Activated B cell treated with CpG ODN at 0.5 μM for 24 hours (primary cell): Measurements from ENCODE around the gene MRPS34. TPM values are rescaled to one million over a fixed set of nuclear protein-coding genes. Genes with fewer than 3 reads are reported as not detected.

Experiments
- ATAC-seq: fragments of 200-7000 bp; cut with Tn5 transposase; one replicate; pipeline ENCODE4 v1.10.0; 2021; ENCODE audit warnings: low read depth, mild to moderate bottlenecking, moderate library complexity
- CTCF ChIA-PET: fragments of 350-600 bp; sonication (Branson Sonifier 250); formaldehyde crosslinking; loops from one replicate; lab custom pipeline; 2021; ENCODE audit warnings: antibody characterized with exemption; lab: Charles Lee
- POLR2A ChIA-PET: fragments of 350-600 bp; sonication (Branson Sonifier 250); formaldehyde crosslinking; loops from one replicate; lab custom pipeline; 2021; ENCODE audit warnings: antibody characterized with exemption; lab: Charles Lee
- DNase-seq: peaks from one replicate; pipeline ENCODE4 v3.0.0; 2022
- H3K27ac Mint-ChIP-seq: one replicate; pipeline ENCODE4 v1.8.0; 2020; ENCODE audit warnings: mixed read lengths
- H3K27me3 Mint-ChIP-seq: one replicate; pipeline ENCODE4 v1.8.0; 2021; ENCODE audit warnings: mixed read lengths
- H3K36me3 Mint-ChIP-seq: one replicate; pipeline ENCODE4 v1.8.0; 2021; ENCODE audit warnings: low read depth, mixed read lengths
- H3K4me1 Mint-ChIP-seq: one replicate; pipeline ENCODE4 v1.8.0; 2021; ENCODE audit warnings: mixed read lengths
- H3K4me3 Mint-ChIP-seq: one replicate; pipeline ENCODE4 v1.8.0; 2020; ENCODE audit warnings: mild to moderate bottlenecking, mixed read lengths
- H3K9me3 Mint-ChIP-seq: one replicate; pipeline ENCODE4 v1.8.0; 2020; ENCODE audit warnings: mixed read lengths
- CTCF ChIP-seq: fragments of 200-600 bp; IDR thresholded peaks from one replicate; pipeline ENCODE4 v1.8.0; 2022; ENCODE audit warnings: antibody characterized with exemption, mild to moderate bottlenecking
- intact Hi-C: fragments of 100-400 bp; cut with micrococcal nuclease; formaldehyde crosslinking; loops from one replicate; pipeline ENCODE4 v1.15.1; 2024
- total RNA-seq: library from RNA; stranded (reverse); gene quantifications from 2 replicates; pipeline ENCODE4 v1.2.3, GENCODE V29; 2022

The MRPS34 gene
- total RNA-seq, 1 donor from 2014 or later, result 60.9 TPM

GRCh38 chr16:1785846-1786170 is 12.9 kb upstream of the MRPS34 start:
- TF ChIP-seq CTCF, result no peak
- no peaks in the 10 kb centered on the region for H3K27me3 Mint-ChIP-seq
- DNase-seq (no peak), ATAC-seq (no peak)
- H3K36me3 Mint-ChIP-seq, result peaks cover 23% of the 10 kb centered on the region
- H3K9me3 Mint-ChIP-seq, result no peaks in the 10 kb centered on the region
- no peak overlapping the region for H3K27ac Mint-ChIP-seq
- CTCF ChIA-PET, result no interaction called here
- peaks cover 24% of the 10 kb centered on the region for H3K4me1 Mint-ChIP-seq
- H3K4me3 Mint-ChIP-seq, result no peak overlapping the region
- POLR2A ChIA-PET, result interaction anchor here (0.6 kb wide), 1 partner anchor 50 kb away, joined by 4 read pairs; no protein-coding TSS in a partner anchor
- intact Hi-C loops, result no loop called here

GRCh38 chr16:1784977-1785845 is 12.3 kb upstream of the MRPS34 start:
- DNase-seq (no peak), ATAC-seq (no peak)
- ChIA-PET CTCF (no interaction called here), POLR2A (no interaction called here)
- no peak overlapping the region for H3K27ac Mint-ChIP-seq
- no peaks in the 10 kb centered on the region for H3K27me3 Mint-ChIP-seq
- peaks cover 24% of the 10 kb centered on the region for H3K4me1 Mint-ChIP-seq
- H3K4me3 Mint-ChIP-seq, result peak overlapping the region; percentile 24
- peaks cover 23% of the 10 kb centered on the region for H3K36me3 Mint-ChIP-seq
- no peak for TF ChIP-seq CTCF
- intact Hi-C loops, result loop anchor here (5.0 kb wide), 1 partner anchor 187 kb away; the partner anchor contains the start of gene TBL3
- H3K9me3 Mint-ChIP-seq, result no peaks in the 10 kb centered on the region

GRCh38 chr16:1782408-1783264 is 9.7 kb upstream of the MRPS34 start, which contains the start of the genes NUBP2 and SPSB3:
NUBP2 (plus strand) TSS chr16:1782960; CDS start chr16:1783021, 61 bp downstream.
SPSB3 (minus strand) TSS chr16:1782571; CDS start chr16:1781483, 1,088 bp downstream.
- intact Hi-C loops, result loop anchor here (1.0 to 5.0 kb wide), 10 partner anchors 9 to 970 kb away; partner anchors contain the start of genes HAGH, MAPK8IP3, MRPS34 and MSRB1
- Mint-ChIP-seq H3K36me3 (peaks cover 14% of the 10 kb centered on the region), H3K27ac (peak within 1 kb of the TSS; percentile 87), H3K4me3 (peak within 1 kb of the TSS; percentile 89), H3K9me3 (no peaks in the 10 kb centered on the region), H3K4me1 (peaks cover 24% of the 10 kb centered on the region), H3K27me3 (no peaks in the 10 kb centered on the region)
- ATAC-seq (peak; percentile 88), DNase-seq (peak; percentile 91)
- ChIA-PET CTCF (interaction anchor here (0.6 to 2.1 kb wide), 6 partner anchors 10 to 419 kb away, joined by 3 to 15 read pairs (median 6); partner anchors contain the start of genes EME2, FAHD1, HAGH and MAPK8IP3), POLR2A (interaction anchor here (0.5 to 3.7 kb wide), 20 partner anchors 9 to 1380 kb away, joined by 3 to 88 read pairs (median 4); partner anchors contain the start of genes EME2, FAHD1, HAGH and JPT2)
- no peak for TF ChIP-seq CTCF

- ChIA-PET POLR2A (interaction anchor here (0.8 to 3.7 kb wide), 14 partner anchors 9 to 1092 kb away, joined by 3 to 88 read pairs (median 8); partner anchors contain the start of genes EME2, FAHD1, HAGH and JPT2), CTCF (interaction anchor here (0.6 to 2.1 kb wide), 5 partner anchors 9 to 418 kb away, joined by 3 to 15 read pairs (median 6); partner anchors contain the start of genes EME2, MAPK8IP3 and MRPS34)
- ATAC-seq, result no peak
- intact Hi-C loops, result loop anchor here (1.0 to 5.0 kb wide), 10 partner anchors 9 to 971 kb away; partner anchors contain the start of genes HAGH, MAPK8IP3, MRPS34 and MSRB1
- H3K27ac Mint-ChIP-seq, result peak overlapping the region; percentile 79
- peaks cover 24% of the 10 kb centered on the region for H3K4me1 Mint-ChIP-seq
- no peak for TF ChIP-seq CTCF
- peak overlapping the region; percentile 84 for H3K4me3 Mint-ChIP-seq
- no peak for DNase-seq
- no peaks in the 10 kb centered on the region for H3K27me3 Mint-ChIP-seq
- no peaks in the 10 kb centered on the region for H3K9me3 Mint-ChIP-seq
- H3K36me3 Mint-ChIP-seq, result peaks cover 10% of the 10 kb centered on the region
Measured at GRCh38 chr16:1781758-1782407, 8.9 kb upstream of the MRPS34 start.
